ENCODE measurements around the gene SUPT4H1.

GRCh38 chr17:58358408-58359172 lies 6.6 kb upstream of the SUPT4H1 start:
- TF ChIP-seq EZH2 (IDR thresholded peaks at IDR 0.05): no peak
- TF ChIP-seq FOXP2 (optimal IDR thresholded peaks at IDR 0.05; ENCODE audit: control extremely low read depth, extremely low read length, insufficient read depth): no peak
- TF ChIP-seq POLR2AphosphoS5 (IDR thresholded peaks at IDR 0.05; ENCODE audit: borderline replicate concordance, low read depth, low read length): no peak
